Ovary (tissue), 3 donors: ENCODE data around the gene PCDHGA2.

Experiments used
- EP300 ChIP-seq: sonication (generic); formaldehyde crosslinking; IDR thresholded peaks from one replicate; pipeline ENCODE4 v1.6.1; 2017; ENCODE audit warnings: antibody characterized with exemption
- POLR2A ChIP-seq: fragments of 450-650 bp; IDR thresholded peaks from one replicate; pipeline ENCODE4 v1.6.1; 2017; ENCODE audit warnings: antibody characterized with exemption, mild to moderate bottlenecking, moderate library complexity
- TF ChIP-seq, protein P1 (sequence below), 3 donors: fragments of 450-650 bp in 2 of 3; fragments of 200-600 bp in 1 of 3; IDR thresholded peaks; one replicate each; pipeline versions ENCODE4 v1.5.1 to v1.8.0; 2016 to 2022; ENCODE audit warnings: antibody characterized with exemption in 3 of 3, mild to moderate bottlenecking in 1 of 3
- donor health status: DM: no; HTN: no; CAD: no.

DNA sequence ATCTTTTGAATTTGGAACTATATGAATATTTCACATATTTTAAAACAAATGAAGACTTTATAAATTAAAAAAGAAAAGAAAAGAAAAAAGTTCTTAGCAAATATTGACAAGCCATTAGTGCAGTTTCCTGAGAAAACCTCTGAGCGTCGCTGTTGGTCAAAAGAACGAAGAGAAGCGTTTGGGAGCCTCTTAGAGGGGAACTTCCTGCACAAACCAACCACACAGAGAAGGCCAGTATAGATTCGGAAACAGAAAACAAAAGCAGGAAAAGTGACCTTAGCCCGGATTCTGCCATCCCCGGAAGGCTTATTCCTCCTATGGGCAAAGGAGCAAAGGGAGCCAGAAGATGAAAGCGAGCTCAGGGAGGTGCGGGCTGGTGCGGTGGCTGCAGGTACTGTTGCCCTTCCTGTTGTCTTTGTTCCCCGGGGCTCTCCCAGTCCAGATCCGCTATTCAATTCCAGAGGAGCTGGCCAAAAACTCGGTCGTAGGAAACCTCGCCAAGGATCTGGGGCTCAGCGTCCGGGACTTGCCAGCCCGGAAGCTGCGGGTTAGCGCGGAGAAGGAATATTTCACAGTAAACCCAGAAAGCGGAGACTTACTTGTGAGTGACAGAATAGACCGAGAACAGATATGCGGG is 21.3 kb downstream of the PCDHGA2 start, which contains the start of gene PCDHGB2:
- TF ChIP-seq, protein P1, sequence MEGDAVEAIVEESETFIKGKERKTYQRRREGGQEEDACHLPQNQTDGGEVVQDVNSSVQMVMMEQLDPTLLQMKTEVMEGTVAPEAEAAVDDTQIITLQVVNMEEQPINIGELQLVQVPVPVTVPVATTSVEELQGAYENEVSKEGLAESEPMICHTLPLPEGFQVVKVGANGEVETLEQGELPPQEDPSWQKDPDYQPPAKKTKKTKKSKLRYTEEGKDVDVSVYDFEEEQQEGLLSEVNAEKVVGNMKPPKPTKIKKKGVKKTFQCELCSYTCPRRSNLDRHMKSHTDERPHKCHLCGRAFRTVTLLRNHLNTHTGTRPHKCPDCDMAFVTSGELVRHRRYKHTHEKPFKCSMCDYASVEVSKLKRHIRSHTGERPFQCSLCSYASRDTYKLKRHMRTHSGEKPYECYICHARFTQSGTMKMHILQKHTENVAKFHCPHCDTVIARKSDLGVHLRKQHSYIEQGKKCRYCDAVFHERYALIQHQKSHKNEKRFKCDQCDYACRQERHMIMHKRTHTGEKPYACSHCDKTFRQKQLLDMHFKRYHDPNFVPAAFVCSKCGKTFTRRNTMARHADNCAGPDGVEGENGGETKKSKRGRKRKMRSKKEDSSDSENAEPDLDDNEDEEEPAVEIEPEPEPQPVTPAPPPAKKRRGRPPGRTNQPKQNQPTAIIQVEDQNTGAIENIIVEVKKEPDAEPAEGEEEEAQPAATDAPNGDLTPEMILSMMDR (IDR thresholded peaks at IDR 0.05): no peak
- TF ChIP-seq EP300 (no peak), POLR2A (no peak)
